OCI-LY1 (cell line): ENCODE results near the gene PLA2G15.

ENCODE experiments used
- H2AFZ ChIP-seq: fragments of 200-600 bp; sonication (generic), shearing (Covaris generic); 2 replicates; pipeline ENCODE4 v1.6.0; 2014; ENCODE audit warnings: antibody characterized with exemption, mild to moderate bottlenecking, low read length
- H3F3A ChIP-seq: fragments of 200-600 bp; sonication (generic), shearing (Covaris generic); 2 replicates; pipeline ENCODE4 v1.6.0; 2014; ENCODE audit warnings: mild to moderate bottlenecking, antibody characterized with exemption, low read length, moderate library complexity; ENCODE audit not compliant: insufficient read depth
- H3K27ac ChIP-seq: fragments of 200-600 bp; sonication (generic); 2 replicates; pipeline ENCODE4 v1.5.1; 2014; ENCODE audit warnings: low read length, mixed run types, mild to moderate bottlenecking, low read depth; ENCODE audit not compliant: poor library complexity, severe bottlenecking
- H3K27me3 ChIP-seq: fragments of 200-600 bp; sonication (generic); 2 replicates; pipeline ENCODE4 v1.6.0; 2014; ENCODE audit warnings: antibody characterized with exemption, mild to moderate bottlenecking, low read length, moderate library complexity; ENCODE audit not compliant: insufficient read depth
- H3K36me3 ChIP-seq: fragments of 200-600 bp; sonication (generic); 2 replicates; pipeline ENCODE4 v1.6.1; 2014; ENCODE audit warnings: mild to moderate bottlenecking, antibody characterized with exemption, low read length, moderate library complexity, mixed read lengths; ENCODE audit not compliant: insufficient read depth
- H3K4me1 ChIP-seq: fragments of 200-600 bp; sonication (generic); 2 replicates; pipeline ENCODE4 v1.5.1; 2014; ENCODE audit warnings: mild to moderate bottlenecking, low read length, moderate library complexity; ENCODE audit not compliant: insufficient read depth, severe bottlenecking
- H3K4me2 ChIP-seq: fragments of 200-600 bp; sonication (generic), shearing (Covaris generic); 2 replicates; pipeline ENCODE4 v1.6.1; 2014; ENCODE audit warnings: low read length
- H3K4me3 ChIP-seq: fragments of 200-600 bp; sonication (generic); 2 replicates; pipeline ENCODE4 v1.5.1; 2014; ENCODE audit warnings: low read length, low read depth, mild to moderate bottlenecking, mixed read lengths; ENCODE audit not compliant: poor library complexity, severe bottlenecking
- H3K79me2 ChIP-seq: fragments of 200-600 bp; shearing (Covaris generic); 2 replicates; pipeline ENCODE4 v1.6.1; 2016; ENCODE audit warnings: mixed run types, low read length, mixed read lengths; ENCODE audit not compliant: insufficient read depth
- H3K9ac ChIP-seq: fragments of 200-600 bp; sonication (generic), shearing (Covaris generic); 2 replicates; pipeline ENCODE4 v1.6.1; 2014; ENCODE audit warnings: mild to moderate bottlenecking, low read length, mixed read lengths
- H3K9me2 ChIP-seq: fragments of 200-600 bp; sonication (generic), shearing (Covaris generic); 2 replicates; pipeline ENCODE4 v1.6.1; 2014; ENCODE audit warnings: low read depth, mild to moderate bottlenecking, low read length, mixed read lengths
- H3K9me3 ChIP-seq: fragments of 200-600 bp; shearing (Covaris generic); 2 replicates; pipeline ENCODE4 v1.6.1; 2014; ENCODE audit warnings: low read length, mixed read lengths
- H4K20me1 ChIP-seq: fragments of 200-600 bp; sonication (generic), shearing (Covaris generic); 2 replicates; pipeline ENCODE4 v1.6.0; 2016; ENCODE audit warnings: mild to moderate bottlenecking, low read length; ENCODE audit not compliant: insufficient read depth
- CTCF ChIP-seq: fragments of 200-600 bp; sonication (generic), shearing (Covaris generic); IDR thresholded peaks from 2 replicates; pipeline ENCODE4 v1.5.1; 2017; ENCODE audit warnings: mild to moderate bottlenecking, antibody characterized with exemption, low read length, moderate library complexity, mixed read lengths
- EZH2 ChIP-seq: fragments of 200-600 bp; sonication (generic), shearing (Covaris generic); IDR thresholded peaks from 2 replicates; pipeline ENCODE4 v1.8.0; 2017; ENCODE audit warnings: borderline replicate concordance, mixed run types, mild to moderate bottlenecking, antibody characterized with exemption, low read length, moderate library complexity, mixed read lengths

The PLA2G15 gene

DNA sequence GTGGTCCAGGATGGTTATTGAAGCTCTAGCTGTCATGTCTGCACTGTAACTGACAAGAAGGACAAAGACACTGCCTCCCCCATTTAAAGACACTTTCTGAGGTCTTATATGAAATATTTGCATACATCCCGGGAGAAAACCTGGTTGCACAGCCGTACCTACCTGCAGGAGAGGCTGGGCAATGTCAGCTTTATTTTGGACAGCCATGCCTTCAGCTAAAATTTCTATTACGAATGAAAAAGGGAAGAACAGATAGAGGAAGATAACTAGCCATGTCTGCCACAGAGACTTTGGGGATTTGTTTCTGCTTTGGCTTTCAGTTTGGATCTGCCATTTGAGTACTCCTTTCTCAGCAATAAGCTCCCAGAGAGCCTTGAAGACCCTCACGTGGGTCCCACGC lies 38.2 kb downstream of the PLA2G15 start:
- H3K27ac ChIP-seq: peak overlapping the region; percentile 98

GRCh38 chr16:68283801-68284598 lies 38.8 kb downstream of the PLA2G15 start:
- Histone ChIP-seq H3K4me1 (peaks cover 91% of the 10 kb centered on the region), H3K4me3 (peak overlapping the region; percentile 34), H3K79me2 (peaks cover 5% of the 10 kb centered on the region; the same call in 1 of the 2 replicates), H4K20me1 (no peaks in the 10 kb centered on the region), H3K27me3 (no peaks in the 10 kb centered on the region), H3K4me2 (peak overlapping the region; percentile 61), H3K9ac (peak overlapping the region; percentile 61), H3F3A (peaks cover 16% of the 10 kb centered on the region; the same call in 1 of the 2 replicates), H2AFZ (no peak overlapping the region), H3K9me3 (no peaks in the 10 kb centered on the region), H3K27ac (peak overlapping the region; percentile 98), H3K36me3 (peaks cover 53% of the 10 kb centered on the region), H3K9me2 (no peaks in the 10 kb centered on the region)
- TF ChIP-seq EZH2 (no peak), CTCF (no peak)

More for the DNA sequence above, 38.2 kb downstream of the PLA2G15 start:
- Histone ChIP-seq H3K36me3 (peaks cover 54% of the 10 kb centered on the region), H3K4me1 (peaks cover 91% of the 10 kb centered on the region), H3K9ac (peak overlapping the region; percentile 61), H4K20me1 (no peaks in the 10 kb centered on the region), H3K27me3 (no peaks in the 10 kb centered on the region), H3K4me3 (peak overlapping the region; percentile 34), H3K4me2 (peak overlapping the region; percentile 61), H3K9me3 (no peaks in the 10 kb centered on the region), H2AFZ (no peak overlapping the region), H3F3A (peaks cover 16% of the 10 kb centered on the region; the same call in 1 of the 2 replicates), H3K9me2 (no peaks in the 10 kb centered on the region), H3K79me2 (peaks cover 5% of the 10 kb centered on the region; the same call in 1 of the 2 replicates)
- TF ChIP-seq EZH2 (no peak), CTCF (no peak)

- H3K27ac ChIP-seq: peak overlapping the region; percentile 98
- H3K9ac ChIP-seq: no peak overlapping the region; the same call in 1 of the 2 replicates
- H2AFZ ChIP-seq: no peak overlapping the region
- no peaks in the 10 kb centered on the region for H3K9me3 ChIP-seq
- TF ChIP-seq CTCF: no peak
- no peak for TF ChIP-seq EZH2
- H3K4me1 ChIP-seq: peaks cover 91% of the 10 kb centered on the region
- H3K79me2 ChIP-seq: peaks cover 5% of the 10 kb centered on the region; the same call in 1 of the 2 replicates
- H3K4me3 ChIP-seq: no peak overlapping the region
- peaks cover 16% of the 10 kb centered on the region; the same call in 1 of the 2 replicates for H3F3A ChIP-seq
- no peaks in the 10 kb centered on the region for H3K9me2 ChIP-seq
- peaks cover 51% of the 10 kb centered on the region for H3K36me3 ChIP-seq
- H3K27me3 ChIP-seq: no peaks in the 10 kb centered on the region
- H3K4me2 ChIP-seq: peak overlapping the region; percentile 61
- H4K20me1 ChIP-seq: no peaks in the 10 kb centered on the region
Measured at GRCh38 chr16:68284847-68285246, 39.7 kb downstream of the PLA2G15 start.
